PC-3 (cell line): ENCODE results near the gene DPPA2. TPM values are rescaled to one million over a fixed set of nuclear protein-coding genes. Genes with fewer than 3 reads are reported as not detected.
A peak's percentile ranks its signal among the peaks of the same experiment; 100 is the strongest.

Experiments
- ATAC-seq: fragments of 200-7000 bp; cut with Tn5 transposase; 2 replicates; pipeline ENCODE4 v1.9.1; 2020; ENCODE audit warnings: mild to moderate bottlenecking, moderate library complexity
- BruUV-seq: library from RNA; stranded (reverse); fragments of 400-500 nt; replicated peaks from 2 replicates; lab custom pipeline; 2021; lab: Mats Ljungman, UMichigan
- CTCF ChIA-PET: fragments of 300-600 bp; sonication (Branson Sonifier 250); formaldehyde crosslinking; loops from one replicate; lab custom pipeline; 2022; ENCODE audit warnings: antibody characterized with exemption; lab: Charles Lee
- POLR2A ChIA-PET: fragments of 300-600 bp; sonication (Branson Sonifier 250); formaldehyde crosslinking; loops from one replicate; lab custom pipeline; 2022; ENCODE audit warnings: antibody characterized with exemption; ENCODE audit not compliant: unreplicated experiment; lab: Charles Lee
- DNase-seq: peaks from one replicate; pipeline ENCODE4 v3.0.0-alpha.2; 2015
- H2AFZ ChIP-seq: fragments of 300-600 bp; sonication (generic); 2 replicates; pipeline ENCODE4 v1.6.0; 2016; ENCODE audit warnings: antibody characterized with exemption, low read length
- H3F3A ChIP-seq: fragments of 300-600 bp; sonication (generic); one replicate; pipeline ENCODE4 v1.6.0; 2017; ENCODE audit warnings: antibody characterized with exemption, low read length, control low read depth, mild to moderate bottlenecking; ENCODE audit not compliant: unreplicated experiment
- H3K27ac ChIP-seq: fragments of 300-600 bp; sonication (generic); 2 replicates; pipeline ENCODE4 v1.5.1; 2016; ENCODE audit warnings: mild to moderate bottlenecking, low read length
- H3K27me3 ChIP-seq: fragments of 300-600 bp; sonication (generic); 2 replicates; pipeline ENCODE4 v1.6.1; 2016; ENCODE audit warnings: low read length, mixed read lengths
- H3K36me3 ChIP-seq: fragments of 300-600 bp; sonication (generic); 2 replicates; pipeline ENCODE4 v1.6.1; 2016; ENCODE audit warnings: low read depth, mixed run types, low read length, mixed read lengths
- H3K4me1 ChIP-seq: fragments of 300-600 bp; sonication (generic); 2 replicates; pipeline ENCODE4 v1.5.1; 2016; ENCODE audit warnings: low read length; ENCODE audit not compliant: insufficient read depth
- H3K4me2 ChIP-seq: fragments of 300-600 bp; sonication (generic); 2 replicates; pipeline ENCODE4 v1.6.0; 2016; ENCODE audit warnings: low read length
- H3K4me3 ChIP-seq: fragments of 300-600 bp; sonication (generic); 2 replicates; pipeline ENCODE4 v1.5.1; 2016; ENCODE audit warnings: mild to moderate bottlenecking, low read length, mixed read lengths
- H3K79me2 ChIP-seq: fragments of 300-600 bp; sonication (generic); 2 replicates; pipeline ENCODE4 v1.6.1; 2017; ENCODE audit warnings: low read length, mixed read lengths
- H3K9ac ChIP-seq: fragments of 300-600 bp; sonication (generic); 2 replicates; pipeline ENCODE4 v1.6.0; 2016; ENCODE audit warnings: mild to moderate bottlenecking, low read length
- H3K9me2 ChIP-seq: fragments of 300-600 bp; sonication (generic); replicated peaks from 2 replicates; pipeline ENCODE4 v1.6.1; 2016; ENCODE audit warnings: mixed run types, low read length, mixed read lengths
- H3K9me3 ChIP-seq: fragments of 300-600 bp; sonication (generic); 2 replicates; pipeline ENCODE4 v1.6.1; 2016; ENCODE audit warnings: low read length, mixed read lengths
- H4K20me1 ChIP-seq: fragments of 300-600 bp; sonication (generic); 2 replicates; pipeline ENCODE4 v1.6.1; 2016; ENCODE audit warnings: low read length, mixed read lengths
- EZH2 ChIP-seq: fragments of 300-600 bp; sonication (generic); IDR thresholded peaks from one replicate; pipeline ENCODE4 v1.6.1; 2017; ENCODE audit warnings: antibody characterized with exemption, mild to moderate bottlenecking, low read length; ENCODE audit not compliant: unreplicated experiment
- EZH2phosphoT487 ChIP-seq: fragments of 300-600 bp; sonication (generic); IDR thresholded peaks from 2 replicates; pipeline ENCODE4 v1.6.1; 2018; ENCODE audit warnings: mild to moderate bottlenecking, antibody characterized with exemption, low read length, borderline replicate concordance
- intact Hi-C: fragments of 100-400 bp; cut with micrococcal nuclease; formaldehyde crosslinking; loops from 2 replicates; pipeline ENCODE4 v1.9.0; 2023
- total RNA-seq: library from RNA; depleted of rRNA; stranded (reverse); fragments of >200 nt; gene quantifications from 2 replicates; pipeline ENCODE4 v1.2.3, GENCODE V29; 2014
- TF ChIP-seq, protein P1 (sequence below): fragments of 300-600 bp; sonication (generic); conservative IDR thresholded peaks from 2 replicates; pipeline ENCODE4 v1.5.1; 2017; ENCODE audit warnings: antibody characterized with exemption, low read depth, mild to moderate bottlenecking, low read length

DPPA2 gene
- total RNA-seq, 1 experiment from 2014 or later: not detected

DNA sequence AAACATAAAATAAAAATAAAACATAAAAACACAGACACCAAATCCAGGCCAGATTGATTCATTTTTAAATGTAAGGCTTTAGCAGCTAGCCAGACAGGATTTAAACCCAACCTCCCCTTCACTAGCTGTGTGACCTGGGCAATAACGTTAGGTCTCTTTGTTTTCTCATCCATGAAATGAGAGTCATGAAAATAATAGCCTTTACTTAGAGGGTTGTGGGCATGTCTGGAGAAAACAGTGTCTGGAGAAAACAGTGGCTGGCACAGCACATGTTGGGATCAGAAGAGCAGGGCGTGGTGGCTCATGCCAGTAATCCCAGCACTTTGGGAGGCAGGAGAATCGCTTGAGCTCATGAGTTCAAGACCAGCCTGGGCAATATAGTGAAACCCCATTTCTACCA, 22.9 kb upstream of the DPPA2 start:
- intact Hi-C loops: no loop called here
- ChIA-PET CTCF (no interaction called here), POLR2A (no interaction called here)
- Histone ChIP-seq H3K4me1 (no peaks in the 10 kb centered on the region), H3K4me2 (no peak overlapping the region), H3F3A (no peaks in the 10 kb centered on the region), H4K20me1 (no peaks in the 10 kb centered on the region), H3K27me3 (peaks cover 20% of the 10 kb centered on the region), H2AFZ (no peak overlapping the region), H3K27ac (no peak overlapping the region), H3K9me2 (no peaks in the 10 kb centered on the region), H3K4me3 (no peak overlapping the region), H3K79me2 (no peaks in the 10 kb centered on the region), H3K9ac (no peak overlapping the region), H3K36me3 (no peaks in the 10 kb centered on the region), H3K9me3 (no peaks in the 10 kb centered on the region)
- ATAC-seq: no peak
- DNase-seq: no peak
- no peak for TF ChIP-seq EZH2phosphoT487
- no peak for TF ChIP-seq EZH2
- TF ChIP-seq, protein P1, sequence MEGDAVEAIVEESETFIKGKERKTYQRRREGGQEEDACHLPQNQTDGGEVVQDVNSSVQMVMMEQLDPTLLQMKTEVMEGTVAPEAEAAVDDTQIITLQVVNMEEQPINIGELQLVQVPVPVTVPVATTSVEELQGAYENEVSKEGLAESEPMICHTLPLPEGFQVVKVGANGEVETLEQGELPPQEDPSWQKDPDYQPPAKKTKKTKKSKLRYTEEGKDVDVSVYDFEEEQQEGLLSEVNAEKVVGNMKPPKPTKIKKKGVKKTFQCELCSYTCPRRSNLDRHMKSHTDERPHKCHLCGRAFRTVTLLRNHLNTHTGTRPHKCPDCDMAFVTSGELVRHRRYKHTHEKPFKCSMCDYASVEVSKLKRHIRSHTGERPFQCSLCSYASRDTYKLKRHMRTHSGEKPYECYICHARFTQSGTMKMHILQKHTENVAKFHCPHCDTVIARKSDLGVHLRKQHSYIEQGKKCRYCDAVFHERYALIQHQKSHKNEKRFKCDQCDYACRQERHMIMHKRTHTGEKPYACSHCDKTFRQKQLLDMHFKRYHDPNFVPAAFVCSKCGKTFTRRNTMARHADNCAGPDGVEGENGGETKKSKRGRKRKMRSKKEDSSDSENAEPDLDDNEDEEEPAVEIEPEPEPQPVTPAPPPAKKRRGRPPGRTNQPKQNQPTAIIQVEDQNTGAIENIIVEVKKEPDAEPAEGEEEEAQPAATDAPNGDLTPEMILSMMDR: no peak
- no TSS peak for BruUV-seq

DNA sequence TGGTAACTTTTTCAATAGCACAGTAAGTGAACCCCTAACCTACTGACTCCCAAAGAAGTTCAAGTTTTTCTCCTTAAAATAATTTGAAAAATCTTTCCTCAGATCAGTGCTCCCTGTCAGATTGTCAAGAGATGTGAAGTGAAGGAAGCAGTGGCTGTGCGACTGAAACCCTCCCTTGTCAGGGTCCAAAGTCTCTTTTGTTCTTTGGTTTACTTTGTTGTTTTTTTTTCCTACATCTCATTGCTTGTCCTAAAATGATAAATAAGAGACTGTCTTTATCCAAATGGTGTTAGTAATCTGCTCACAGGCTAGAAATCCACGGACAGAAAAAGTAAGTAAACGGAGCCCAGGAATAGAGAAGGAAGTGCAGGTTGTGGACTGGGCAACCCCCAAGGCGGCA, 22.0 kb upstream of the DPPA2 start:
- Histone ChIP-seq H3K79me2 (no peaks in the 10 kb centered on the region), H3K4me1 (no peaks in the 10 kb centered on the region), H3K9me3 (no peaks in the 10 kb centered on the region), H4K20me1 (no peaks in the 10 kb centered on the region), H3K9me2 (no peaks in the 10 kb centered on the region), H2AFZ (no peak overlapping the region), H3K9ac (no peak overlapping the region), H3K4me2 (no peak overlapping the region), H3K36me3 (no peaks in the 10 kb centered on the region), H3K4me3 (no peak overlapping the region), H3K27me3 (peaks cover 28% of the 10 kb centered on the region), H3K27ac (no peak overlapping the region), H3F3A (no peaks in the 10 kb centered on the region)
- CTCF ChIA-PET: no interaction called here
- BruUV-seq: no TSS peak
- POLR2A ChIA-PET: no interaction called here
- DNase-seq: no peak
- intact Hi-C loops: no loop called here
- TF ChIP-seq EZH2: no peak
- no peak for TF ChIP-seq EZH2phosphoT487
- TF ChIP-seq, protein P1: no peak
- ATAC-seq: no peak

DNA sequence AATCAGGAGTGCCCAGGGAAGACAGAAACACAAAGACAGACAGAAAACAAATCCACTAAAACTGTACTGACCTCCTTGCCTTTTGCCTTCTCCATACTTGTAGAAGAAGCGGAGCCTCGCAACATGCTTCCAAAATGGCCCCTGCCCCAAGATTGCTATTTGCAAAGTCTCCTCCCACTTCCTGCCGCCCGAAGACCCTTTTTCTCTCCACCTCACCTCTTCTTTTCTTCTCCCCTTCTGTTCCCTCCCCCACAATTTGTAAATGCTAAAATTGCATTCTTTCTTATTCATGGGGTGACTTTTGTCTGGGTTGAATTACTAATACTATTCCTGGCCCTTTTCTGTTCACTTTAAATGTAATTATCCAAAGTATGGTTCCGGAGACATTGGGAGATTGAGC, 21.1 kb upstream of the DPPA2 start, which contains the start of gene DPPA4:
Gene DPPA4, minus strand, starts transcription at position 154 of the 400 bp plus-strand sequence. Its CDS starts 29 bp downstream, at position 125.
- intact Hi-C loops: no loop called here
- Histone ChIP-seq H3K4me3 (no peak within 1 kb of the TSS), H3F3A (no peaks in the 10 kb centered on the region), H3K36me3 (no peaks in the 10 kb centered on the region), H3K79me2 (no peaks in the 10 kb centered on the region), H3K27me3 (peaks cover 37% of the 10 kb centered on the region), H3K4me2 (peak within 1 kb of the TSS; percentile 9; the same call in 1 of the 2 replicates), H2AFZ (peak within 1 kb of the TSS; percentile 21; the same call in 1 of the 2 replicates), H3K27ac (no peak within 1 kb of the TSS), H3K9me2 (no peaks in the 10 kb centered on the region), H3K9me3 (no peaks in the 10 kb centered on the region), H4K20me1 (no peaks in the 10 kb centered on the region), H3K9ac (no peak within 1 kb of the TSS), H3K4me1 (no peaks in the 10 kb centered on the region)
- TF ChIP-seq, protein P1: no peak
- TF ChIP-seq EZH2: no peak
- no peak for TF ChIP-seq EZH2phosphoT487
- ChIA-PET CTCF (no interaction called here), POLR2A (no interaction called here)
- DNase-seq: no peak
- no peak for ATAC-seq
- no TSS peak for BruUV-seq
